Muscle of leg (tissue), 11 donors: ENCODE measurements around the gene DCDC2C. TPM values are rescaled to one million over a fixed set of nuclear protein-coding genes. Genes with fewer than 3 reads are reported as not detected.

Experiments used
- DNase-seq: peaks from one replicate; pipeline ENCODE4 v3.0.0; 2013
- H3K27ac ChIP-seq: one replicate; pipeline ENCODE4 v1.5.1; 2013; ENCODE audit warnings: mild to moderate bottlenecking, low read length, control low read depth
- H3K27me3 ChIP-seq: one replicate; pipeline ENCODE4 v1.6.1; 2013; ENCODE audit warnings: low read length; ENCODE audit not compliant: control insufficient read depth, insufficient read depth
- H3K36me3 ChIP-seq: one replicate; pipeline ENCODE4 v1.6.1; 2013; ENCODE audit warnings: low read length; ENCODE audit not compliant: control insufficient read depth, insufficient read depth
- H3K4me1 ChIP-seq: one replicate; pipeline ENCODE4 v1.6.1; 2013; ENCODE audit warnings: low read length; ENCODE audit not compliant: control insufficient read depth, insufficient read depth
- H3K4me3 ChIP-seq: one replicate; pipeline ENCODE4 v1.5.1; 2013; ENCODE audit warnings: low read length, control low read depth
- H3K9me3 ChIP-seq: replicated peaks from 2 replicates; pipeline ENCODE4 v1.6.1; 2013; ENCODE audit warnings: low read depth, low read length; ENCODE audit not compliant: control insufficient read depth
- WGBS: methylation state at CpG from one replicate; pipeline ENCODE4 v1.1.5; 2013; ENCODE audit warnings: missing lambda C conversion rate; ENCODE audit not compliant: insufficient coverage; 5-methylcytosine and 5-hydroxymethylcytosine counted together
- polyA plus RNA-seq, 8 donors: library from polyadenylated mRNA; unstranded; fragments of 120-200 nt; gene quantifications; one replicate each; pipeline versions ENCODE4 v1.2.1 to v1.2.3, GENCODE V29; 2013; ENCODE audit warnings: inconsistent platforms in 1 of 8, low replicate concordance in 1 of 8; ENCODE audit not compliant: insufficient read length in 8 of 8, insufficient read depth in 1 of 8
- total RNA-seq: library from RNA; stranded (reverse); fragments of 120-200 nt; gene quantifications from one replicate; pipeline ENCODE4 v1.2.4, GENCODE V29; 2013

Gene DCDC2C
- total and polyA plus RNA-seq, 9 donors: 0.18 to 0.73 (median 0.29) TPM; not detected in 3

DNA sequence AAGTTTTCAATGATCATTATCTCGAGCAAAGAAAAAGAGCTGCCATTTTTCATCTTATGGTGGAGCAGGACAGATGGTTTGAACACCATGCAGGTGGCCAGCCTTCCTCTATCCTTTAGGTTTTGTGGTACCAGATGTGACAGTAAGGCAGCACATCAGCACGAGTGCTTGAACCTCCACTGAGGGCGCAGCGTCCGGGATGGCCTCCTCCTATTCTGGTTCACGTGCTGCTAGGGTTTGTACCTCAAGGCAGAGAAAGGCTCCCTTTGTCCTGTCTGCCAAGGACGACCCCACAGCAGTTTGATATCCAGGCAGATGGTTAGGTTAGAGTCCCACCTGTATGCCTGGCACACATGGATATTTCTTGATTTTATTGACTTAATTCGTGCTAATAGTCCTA lies 50.2 kb downstream of the DCDC2C start:
- Histone ChIP-seq H3K36me3 (no peaks in the 10 kb centered on the region), H3K27ac (no peak overlapping the region), H3K9me3 (no peaks in the 10 kb centered on the region), H3K4me1 (peaks cover 13% of the 10 kb centered on the region), H3K4me3 (no peak overlapping the region), H3K27me3 (peaks cover 2% of the 10 kb centered on the region)
- WGBS: 90% methylated on average over 6 of the region's 8 CpGs
- no peak for DNase-seq

DNA sequence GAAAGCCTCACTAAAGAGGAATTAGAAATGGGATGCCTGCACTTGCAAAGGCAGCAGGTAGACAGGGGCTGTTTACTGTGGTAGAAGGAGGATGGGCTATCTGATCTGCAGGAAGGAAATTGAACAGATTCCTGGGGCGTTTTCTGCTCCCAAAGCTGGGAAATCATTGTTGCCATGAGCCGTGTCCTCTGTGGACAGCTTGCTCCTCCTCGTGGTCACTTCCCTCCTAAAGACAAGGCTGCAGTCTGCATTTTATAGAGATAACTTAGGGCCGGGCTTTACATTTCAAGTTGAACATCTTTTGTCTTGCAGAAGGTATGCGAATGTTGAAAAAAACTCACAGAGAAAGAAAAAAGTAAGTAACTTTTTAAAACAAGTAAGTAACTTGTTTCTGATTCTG lies 50.9 kb downstream of the DCDC2C start:
- peaks cover 13% of the 10 kb centered on the region for H3K4me1 ChIP-seq
- H3K27me3 ChIP-seq: peaks cover 2% of the 10 kb centered on the region
- peak; percentile 11 for DNase-seq
- H3K9me3 ChIP-seq: no peaks in the 10 kb centered on the region
- no peak overlapping the region for H3K4me3 ChIP-seq
- H3K36me3 ChIP-seq: no peaks in the 10 kb centered on the region
- WGBS: 10% methylated on average over 2 of the region's 5 CpGs
- no peak overlapping the region for H3K27ac ChIP-seq

DNA sequence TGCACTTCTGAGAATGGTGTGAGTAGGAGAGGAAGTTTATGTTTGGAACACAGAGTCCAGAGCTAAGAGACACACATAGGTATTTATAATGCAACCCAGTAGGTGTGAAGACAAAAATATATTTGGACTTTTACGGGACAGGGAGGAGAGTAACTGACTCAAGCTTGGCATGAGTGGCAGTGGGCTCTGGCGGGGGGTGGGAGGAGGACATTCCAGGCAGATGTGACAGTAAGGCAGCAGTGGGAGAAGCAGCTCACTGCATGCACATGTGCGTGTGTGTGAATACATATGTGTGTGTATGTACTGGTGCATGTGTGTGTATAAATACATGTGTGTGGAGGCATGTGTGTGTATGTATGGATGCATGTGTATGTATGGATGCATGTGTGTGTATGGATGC lies 51.4 kb downstream of the DCDC2C start:
- no peak for DNase-seq
- Histone ChIP-seq H3K27me3 (peaks cover 2% of the 10 kb centered on the region), H3K4me1 (peaks cover 13% of the 10 kb centered on the region), H3K27ac (no peak overlapping the region), H3K36me3 (no peaks in the 10 kb centered on the region), H3K9me3 (no peaks in the 10 kb centered on the region), H3K4me3 (no peak overlapping the region)
- WGBS: 87% methylated on average over 3 of the region's 3 CpGs

GRCh38 chr2:3755277-3755676 lies 51.9 kb downstream of the DCDC2C start:
- Histone ChIP-seq H3K4me1 (peaks cover 13% of the 10 kb centered on the region), H3K27ac (no peak overlapping the region), H3K9me3 (no peaks in the 10 kb centered on the region), H3K4me3 (no peak overlapping the region), H3K36me3 (no peaks in the 10 kb centered on the region), H3K27me3 (peaks cover 2% of the 10 kb centered on the region)
- WGBS: 89% methylated on average over 3 of the region's 3 CpGs
- DNase-seq: no peak

GRCh38 chr2:3756306-3756705 lies 52.9 kb downstream of the DCDC2C start:
- no peaks in the 10 kb centered on the region for H3K9me3 ChIP-seq
- H3K4me1 ChIP-seq: peaks cover 9% of the 10 kb centered on the region
- H3K36me3 ChIP-seq: no peaks in the 10 kb centered on the region
- WGBS: 37% methylated on average over 2 of the region's 8 CpGs
- H3K4me3 ChIP-seq: no peak overlapping the region
- no peak overlapping the region for H3K27ac ChIP-seq
- DNase-seq: no peak
- peaks cover 2% of the 10 kb centered on the region for H3K27me3 ChIP-seq

DNA sequence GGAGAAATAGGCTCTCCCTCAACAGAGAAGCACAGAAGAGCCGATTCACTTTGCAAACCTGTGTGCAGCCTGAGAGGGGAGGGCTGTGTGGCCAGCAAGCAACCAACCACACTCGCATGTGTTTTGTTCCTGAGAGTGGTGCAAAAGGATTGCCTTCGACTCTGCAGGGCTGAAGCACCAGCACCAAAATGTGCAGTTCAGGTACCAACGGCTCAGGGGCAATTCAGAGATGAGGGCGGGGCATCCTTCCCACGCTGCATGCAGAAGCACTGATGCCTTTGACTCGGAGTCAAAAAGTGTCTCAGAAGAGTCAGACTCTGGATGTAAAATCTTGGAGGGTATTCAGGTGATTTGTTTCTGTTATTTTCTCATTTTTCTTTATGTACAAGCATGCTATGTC lies 55.5 kb downstream of the DCDC2C start:
- H3K27ac ChIP-seq: no peak overlapping the region
- WGBS: 60% methylated on average over 5 of the region's 7 CpGs
- no peak overlapping the region for H3K4me3 ChIP-seq
- H3K36me3 ChIP-seq: no peaks in the 10 kb centered on the region
- no peaks in the 10 kb centered on the region for H3K27me3 ChIP-seq
- no peaks in the 10 kb centered on the region for H3K9me3 ChIP-seq
- H3K4me1 ChIP-seq: peaks cover 2% of the 10 kb centered on the region
- DNase-seq: no peak

- Histone ChIP-seq H3K4me3 (no peak overlapping the region), H3K27me3 (no peaks in the 10 kb centered on the region), H3K9me3 (no peaks in the 10 kb centered on the region), H3K27ac (no peak overlapping the region), H3K36me3 (no peaks in the 10 kb centered on the region), H3K4me1 (peaks cover 2% of the 10 kb centered on the region)
- 55% methylated on average over 6 of the region's 7 CpGs for WGBS
- no peak for DNase-seq
Observed at GRCh38 chr2:3759331-3759730, 56.0 kb downstream of the DCDC2C start.

DNA sequence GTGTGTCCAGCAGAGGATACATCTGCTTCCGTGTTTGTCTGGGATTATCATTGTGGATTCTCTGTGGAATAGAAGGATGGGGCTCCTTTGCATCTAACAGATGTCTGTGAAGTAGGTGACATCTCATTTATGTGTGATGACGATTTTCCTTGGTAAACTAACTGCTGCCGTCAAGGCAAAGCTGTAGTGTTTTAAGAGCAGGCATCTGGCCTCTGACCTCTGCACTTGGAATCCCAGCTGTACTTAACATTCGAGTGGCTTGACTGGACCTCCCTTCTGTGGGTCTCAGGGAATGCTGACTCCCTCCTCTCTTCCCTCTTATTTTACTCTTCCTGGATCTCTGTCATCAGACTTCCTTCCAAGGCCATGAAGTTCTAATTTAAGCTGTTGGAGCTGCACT lies 56.4 kb downstream of the DCDC2C start:
- DNase-seq: peak; percentile 43
- Histone ChIP-seq H3K27ac (no peak overlapping the region), H3K9me3 (no peaks in the 10 kb centered on the region), H3K4me3 (no peak overlapping the region), H3K36me3 (no peaks in the 10 kb centered on the region), H3K27me3 (no peaks in the 10 kb centered on the region), H3K4me1 (peaks cover 2% of the 10 kb centered on the region)
- WGBS: 19% methylated on average over 4 of the region's 4 CpGs

DNA sequence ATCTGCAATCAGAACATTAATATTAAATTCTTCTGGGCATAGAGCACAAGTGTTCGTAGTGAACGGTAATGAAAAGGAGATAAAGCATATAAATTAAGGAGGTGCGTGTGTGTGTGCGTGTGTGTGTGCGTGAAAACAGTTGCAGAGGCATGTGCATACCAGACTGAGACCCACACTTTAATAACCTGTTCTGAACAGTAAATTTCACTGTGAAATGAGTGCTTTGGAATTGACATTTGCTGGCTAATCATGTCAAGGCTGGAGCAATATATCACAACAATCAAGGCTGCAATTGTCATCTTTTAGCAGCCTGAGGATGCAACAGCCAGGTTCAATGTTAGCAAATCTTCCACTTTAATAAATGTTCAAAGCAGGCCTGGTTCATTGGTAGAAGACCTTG lies 57.9 kb downstream of the DCDC2C start:
- no peak for DNase-seq
- 58% methylated on average over 3 of the region's 5 CpGs for WGBS
- no peaks in the 10 kb centered on the region for H3K36me3 ChIP-seq
- H3K27ac ChIP-seq: no peak overlapping the region
- peaks cover 2% of the 10 kb centered on the region for H3K4me1 ChIP-seq
- no peaks in the 10 kb centered on the region for H3K9me3 ChIP-seq
- H3K4me3 ChIP-seq: no peak overlapping the region
- H3K27me3 ChIP-seq: no peaks in the 10 kb centered on the region

DNA sequence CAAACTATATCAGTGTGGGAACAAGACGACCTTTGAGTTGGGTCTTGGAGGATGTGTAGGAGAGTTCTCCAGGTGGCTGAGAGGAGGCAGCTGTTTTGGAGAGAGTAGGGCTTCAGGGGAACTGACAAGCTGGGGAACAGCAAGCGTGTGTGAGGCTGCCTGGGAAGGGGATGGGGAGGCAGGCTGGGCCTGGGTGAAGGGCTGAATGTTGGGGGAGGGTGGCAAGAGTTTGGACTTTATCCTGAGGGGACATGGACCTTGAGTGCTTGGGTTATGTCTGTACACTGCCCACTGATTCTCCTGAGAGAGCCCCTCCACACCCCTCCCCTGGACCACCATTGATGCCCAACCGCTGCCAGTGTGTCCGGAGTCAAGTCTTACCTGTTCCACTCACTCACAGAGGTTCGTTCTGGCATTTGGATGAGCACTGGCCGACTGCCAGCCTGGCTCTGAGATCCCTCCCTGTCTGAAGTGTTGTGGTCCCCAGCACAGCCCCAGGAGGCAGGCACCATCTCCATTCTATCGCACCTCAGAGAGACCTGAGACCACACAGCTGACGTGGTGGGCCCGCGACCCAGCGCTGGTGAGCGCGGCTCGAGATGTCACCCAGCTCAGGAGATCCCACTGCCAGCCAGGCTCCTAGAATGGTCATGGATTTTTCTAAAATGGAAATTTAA lies 59.5 kb downstream of the DCDC2C start:
- H3K27me3 ChIP-seq: no peaks in the 10 kb centered on the region

DNA sequence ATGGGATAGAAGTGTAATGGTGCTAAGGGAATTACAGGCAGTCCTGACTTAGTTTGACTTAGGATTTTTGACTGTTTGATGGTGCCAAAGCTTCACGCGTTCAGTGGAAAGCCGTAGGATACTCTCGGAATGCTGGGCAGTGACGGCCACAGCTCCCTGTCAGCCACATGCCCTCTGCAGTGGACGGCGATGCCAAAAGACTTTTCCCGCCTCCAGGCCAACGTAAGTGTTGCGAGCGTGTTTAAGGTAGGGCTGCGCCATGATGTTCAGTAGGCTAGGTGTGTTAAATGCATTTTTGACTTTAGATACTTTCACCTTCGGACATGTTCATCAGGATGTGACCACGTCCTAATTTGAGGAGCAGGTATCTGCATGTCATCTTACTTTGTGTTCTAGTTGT lies 63.4 kb downstream of the DCDC2C start:
- Histone ChIP-seq H3K27me3 (no peaks in the 10 kb centered on the region), H3K4me1 (no peaks in the 10 kb centered on the region)
- 88% methylated on average over 11 of the region's 14 CpGs for WGBS

More for the DNA sequence above, 59.5 kb downstream of the DCDC2C start:
- DNase-seq: no peak
- no peaks in the 10 kb centered on the region for H3K9me3 ChIP-seq
- H3K4me1 ChIP-seq: no peaks in the 10 kb centered on the region
- WGBS: 90% methylated on average over 14 of the region's 14 CpGs
- no peak overlapping the region for H3K4me3 ChIP-seq
- no peak overlapping the region for H3K27ac ChIP-seq
- no peaks in the 10 kb centered on the region for H3K36me3 ChIP-seq

More for the DNA sequence above, 63.4 kb downstream of the DCDC2C start:
- Histone ChIP-seq H3K4me3 (no peak overlapping the region), H3K27ac (no peak overlapping the region), H3K36me3 (no peaks in the 10 kb centered on the region), H3K9me3 (no peaks in the 10 kb centered on the region)
- DNase-seq: no peak
